Neural progenitor cell (in vitro differentiated cells): ENCODE data around the gene GPBAR1. TPM values are rescaled to one million over a fixed set of nuclear protein-coding genes. Genes with fewer than 3 reads are reported as not detected.

Source experiments
- DNase-seq: peaks from one replicate; pipeline ENCODE4 v3.0.0-alpha.2; 2016; ENCODE audit warnings: low spot score
- H2AFZ ChIP-seq: fragments of 200-600 bp; sonication (generic); replicated peaks from 2 replicates; pipeline ENCODE4 v1.6.1; 2016; ENCODE audit warnings: antibody characterized with exemption
- H3F3A ChIP-seq: fragments of 200-600 bp; sonication (generic); 2 replicates; pipeline ENCODE4 v1.6.1; 2016; ENCODE audit warnings: antibody characterized with exemption, low read depth
- H3K27ac ChIP-seq: fragments of 200-600 bp; sonication (generic); 2 replicates; pipeline ENCODE4 v1.5.1; 2016; ENCODE audit warnings: mild to moderate bottlenecking
- H3K27me3 ChIP-seq: fragments of 200-600 bp; sonication (generic); 2 replicates; pipeline ENCODE4 v1.6.1; 2016; ENCODE audit warnings: mild to moderate bottlenecking, moderate library complexity
- H3K36me3 ChIP-seq: fragments of 200-600 bp; sonication (generic); 2 replicates; pipeline ENCODE4 v1.5.1; 2016
- H3K4me1 ChIP-seq: fragments of 200-600 bp; sonication (generic); 2 replicates; pipeline ENCODE4 v1.6.1; 2016; ENCODE audit warnings: mixed run types
- H3K4me2 ChIP-seq: fragments of 200-600 bp; sonication (generic); 2 replicates; pipeline ENCODE4 v1.6.1; 2016
- H3K4me3 ChIP-seq: fragments of 200-600 bp; sonication (generic); 2 replicates; pipeline ENCODE4 v1.5.1; 2016
- H3K79me2 ChIP-seq: fragments of 200-600 bp; sonication (generic); 2 replicates; pipeline ENCODE4 v1.6.1; 2016; ENCODE audit warnings: low read depth
- H3K9ac ChIP-seq: fragments of 200-600 bp; sonication (generic); 2 replicates; pipeline ENCODE4 v1.6.1; 2016
- H3K9me3 ChIP-seq: fragments of 200-600 bp; sonication (generic); 2 replicates; pipeline ENCODE4 v1.5.1; 2016; ENCODE audit warnings: low read depth
- H4K20me1 ChIP-seq: fragments of 200-600 bp; sonication (generic); 2 replicates; pipeline ENCODE4 v1.6.1; 2016; ENCODE audit warnings: low read depth
- H3K27ac Mint-ChIP-seq: 3 replicates; pipeline ENCODE4 v1.8.0; 2021; ENCODE audit warnings: mixed read lengths
- H3K27me3 Mint-ChIP-seq: 2 replicates; pipeline ENCODE4 v1.8.0; 2022; ENCODE audit warnings: low read depth, mild to moderate bottlenecking, inconsistent platforms, moderate library complexity, mixed read lengths; ENCODE audit not compliant: insufficient read depth
- H3K36me3 Mint-ChIP-seq: 3 replicates; pipeline ENCODE4 v1.8.0; 2021; ENCODE audit warnings: mixed read lengths
- H3K4me1 Mint-ChIP-seq: 3 replicates; pipeline ENCODE4 v1.8.0; 2021; ENCODE audit warnings: mixed read lengths
- H3K4me3 Mint-ChIP-seq: 3 replicates; pipeline ENCODE4 v1.8.0; 2021; ENCODE audit warnings: mild to moderate bottlenecking, moderate library complexity, mixed read lengths
- H3K9me3 Mint-ChIP-seq: 3 replicates; pipeline ENCODE4 v1.8.0; 2020; ENCODE audit warnings: mixed read lengths
- EZH2 ChIP-seq: fragments of 200-600 bp; sonication (generic); IDR thresholded peaks from 2 replicates; pipeline ENCODE4 v1.6.1; 2017; ENCODE audit warnings: antibody characterized with exemption, mild to moderate bottlenecking, moderate library complexity
- EZH2phosphoT487 ChIP-seq: fragments of 200-600 bp; sonication (generic); IDR thresholded peaks from 2 replicates; pipeline ENCODE4 v1.6.1; 2017; ENCODE audit warnings: antibody characterized with exemption
- total RNA-seq: library from RNA; depleted of rRNA; stranded (reverse); fragments of >200 nt; gene quantifications from 2 replicates; pipeline ENCODE4 v1.2.3, GENCODE V29; 2015; ENCODE audit warnings: low replicate concordance
- TF ChIP-seq, protein P1 (sequence below): fragments of 200-600 bp; sonication (generic); IDR thresholded peaks from 2 replicates; pipeline ENCODE4 v1.5.1; 2017; ENCODE audit warnings: antibody characterized with exemption, mild to moderate bottlenecking

The GPBAR1 gene
- total RNA-seq, 1 donor from 2014 or later, result not detected

DNA sequence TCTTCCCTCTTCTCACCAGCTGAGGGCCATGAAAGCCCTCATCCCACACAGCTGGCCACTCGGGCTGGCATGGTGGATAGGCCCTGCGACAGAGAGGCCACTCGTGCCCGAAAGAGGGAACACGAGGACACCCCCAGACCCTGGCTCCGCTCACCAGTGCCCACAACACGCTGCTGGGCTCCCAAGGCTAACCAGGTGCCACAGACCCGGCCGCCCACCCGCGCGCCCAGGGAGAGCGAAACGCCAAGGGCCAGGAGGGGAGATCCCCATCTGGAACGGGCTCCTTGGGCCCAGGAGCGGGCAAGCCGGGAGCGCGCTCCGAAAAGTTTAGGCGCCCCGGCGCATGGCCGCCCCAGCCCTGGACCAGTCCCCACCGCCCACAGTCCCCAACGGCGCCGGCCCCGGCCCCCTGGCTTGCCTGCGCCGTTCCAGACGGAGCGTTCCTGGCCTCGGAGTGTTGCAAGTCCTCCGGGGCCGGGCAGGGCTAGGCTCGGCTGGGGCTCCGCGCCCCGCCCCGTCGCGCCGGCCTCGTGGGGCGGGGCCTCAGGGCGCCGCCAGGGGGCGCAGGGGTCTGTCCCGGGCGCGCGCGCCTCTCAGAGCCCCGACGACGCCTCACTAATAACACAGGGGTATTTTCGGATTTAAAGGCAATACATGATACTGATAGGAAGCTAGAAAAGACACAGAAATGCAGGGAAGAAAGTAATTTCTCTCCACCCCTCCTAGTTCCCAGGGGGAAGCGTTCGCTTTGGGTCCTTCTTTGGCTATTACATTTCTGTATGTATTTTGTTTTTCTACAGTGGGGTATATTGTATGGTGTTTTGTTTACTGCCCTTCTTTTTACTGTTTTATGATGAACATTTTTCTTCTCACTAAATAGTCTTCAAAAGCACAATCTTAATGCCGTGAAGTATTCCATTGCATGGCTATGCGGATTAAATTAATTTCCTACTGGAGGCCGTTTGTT lies 31.5 kb downstream of the GPBAR1 start, which contains the start of gene TMBIM1:
Gene TMBIM1 (minus strand): TSS at position 456 of the 967 bp plus-strand sequence. CDS start 10,362 bp downstream, outside the sequence.
- Mint-ChIP-seq H3K36me3 (no peaks in the 10 kb centered on the region), H3K27me3 (peaks cover 8% of the 10 kb centered on the region), H3K4me3 (no peak within 1 kb of the TSS), H3K27ac (no peak within 1 kb of the TSS), H3K4me1 (peaks cover 32% of the 10 kb centered on the region), H3K9me3 (no peaks in the 10 kb centered on the region)
- Histone ChIP-seq H3K4me2 (peak within 1 kb of the TSS; percentile 85), H3K79me2 (no peaks in the 10 kb centered on the region), H3K27ac (no peak within 1 kb of the TSS), H3K4me3 (peak within 1 kb of the TSS; percentile 64), H3K27me3 (peaks cover 13% of the 10 kb centered on the region), H3K9me3 (no peaks in the 10 kb centered on the region), H3K4me1 (peaks cover 21% of the 10 kb centered on the region), H3K36me3 (no peaks in the 10 kb centered on the region), H3F3A (peaks cover 18% of the 10 kb centered on the region), H2AFZ (peak within 1 kb of the TSS; percentile 62), H4K20me1 (no peaks in the 10 kb centered on the region), H3K9ac (no peak within 1 kb of the TSS)
- DNase-seq, result peak; percentile 89
- TF ChIP-seq, protein P1, sequence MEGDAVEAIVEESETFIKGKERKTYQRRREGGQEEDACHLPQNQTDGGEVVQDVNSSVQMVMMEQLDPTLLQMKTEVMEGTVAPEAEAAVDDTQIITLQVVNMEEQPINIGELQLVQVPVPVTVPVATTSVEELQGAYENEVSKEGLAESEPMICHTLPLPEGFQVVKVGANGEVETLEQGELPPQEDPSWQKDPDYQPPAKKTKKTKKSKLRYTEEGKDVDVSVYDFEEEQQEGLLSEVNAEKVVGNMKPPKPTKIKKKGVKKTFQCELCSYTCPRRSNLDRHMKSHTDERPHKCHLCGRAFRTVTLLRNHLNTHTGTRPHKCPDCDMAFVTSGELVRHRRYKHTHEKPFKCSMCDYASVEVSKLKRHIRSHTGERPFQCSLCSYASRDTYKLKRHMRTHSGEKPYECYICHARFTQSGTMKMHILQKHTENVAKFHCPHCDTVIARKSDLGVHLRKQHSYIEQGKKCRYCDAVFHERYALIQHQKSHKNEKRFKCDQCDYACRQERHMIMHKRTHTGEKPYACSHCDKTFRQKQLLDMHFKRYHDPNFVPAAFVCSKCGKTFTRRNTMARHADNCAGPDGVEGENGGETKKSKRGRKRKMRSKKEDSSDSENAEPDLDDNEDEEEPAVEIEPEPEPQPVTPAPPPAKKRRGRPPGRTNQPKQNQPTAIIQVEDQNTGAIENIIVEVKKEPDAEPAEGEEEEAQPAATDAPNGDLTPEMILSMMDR, result peak; percentile 89
- TF ChIP-seq EZH2phosphoT487 (no peak), EZH2 (no peak)

DNA sequence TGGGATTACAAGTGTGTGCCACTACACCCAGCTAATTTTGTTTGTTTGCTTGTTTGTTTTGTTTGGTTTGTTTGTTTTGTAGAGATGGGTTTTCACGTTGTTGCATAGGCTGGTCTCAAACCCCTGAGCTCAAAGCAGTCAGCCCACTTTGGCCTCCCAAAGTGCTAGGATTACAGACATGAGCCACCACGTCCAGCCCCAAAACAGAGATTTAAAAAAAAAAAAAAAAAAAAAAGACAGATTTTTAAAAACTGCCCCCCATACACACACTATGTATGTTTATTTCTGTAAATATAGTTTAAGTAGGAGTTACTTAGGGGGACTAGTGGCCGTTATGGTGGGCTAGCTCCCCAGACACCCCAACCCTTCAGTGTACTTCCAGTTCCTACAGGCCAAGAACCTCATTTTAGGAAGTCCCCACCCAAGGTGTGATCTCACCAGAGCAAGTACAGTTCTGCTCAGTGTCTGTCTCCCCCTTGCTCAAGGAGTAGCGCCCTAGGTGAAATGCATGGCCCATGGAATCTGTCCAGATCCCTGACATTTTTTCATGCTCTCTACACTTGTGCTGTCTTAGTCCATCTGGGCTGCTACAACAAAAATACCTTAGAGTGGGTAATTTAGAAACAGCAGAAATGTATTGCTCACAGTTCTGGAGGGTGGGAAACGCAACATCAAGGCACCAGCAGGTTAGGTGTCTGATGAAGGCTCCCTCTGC lies 33.1 kb downstream of the GPBAR1 start:
- H2AFZ ChIP-seq, result no peak overlapping the region
- H3K27ac ChIP-seq, result no peak overlapping the region
- H3K9ac ChIP-seq, result no peak overlapping the region
- no peaks in the 10 kb centered on the region for H4K20me1 ChIP-seq
- peaks cover 20% of the 10 kb centered on the region for H3K4me1 ChIP-seq
- H3K36me3 Mint-ChIP-seq, result no peaks in the 10 kb centered on the region
- H3K27ac Mint-ChIP-seq, result no peak overlapping the region
- H3K4me3 ChIP-seq, result no peak overlapping the region
- no peaks in the 10 kb centered on the region for H3K36me3 ChIP-seq
- no peaks in the 10 kb centered on the region for H3K9me3 Mint-ChIP-seq
- H3K4me1 Mint-ChIP-seq, result peaks cover 29% of the 10 kb centered on the region
- no peaks in the 10 kb centered on the region for H3K9me3 ChIP-seq
- no peak for DNase-seq
- peaks cover 18% of the 10 kb centered on the region for H3F3A ChIP-seq
- TF ChIP-seq, protein P1, result no peak
- TF ChIP-seq EZH2phosphoT487 (no peak), EZH2 (no peak)
- H3K27me3 Mint-ChIP-seq, result peaks cover 8% of the 10 kb centered on the region
- no peak overlapping the region for H3K4me2 ChIP-seq
- no peak overlapping the region for H3K4me3 Mint-ChIP-seq
- H3K79me2 ChIP-seq, result no peaks in the 10 kb centered on the region
- peaks cover 13% of the 10 kb centered on the region for H3K27me3 ChIP-seq

DNA sequence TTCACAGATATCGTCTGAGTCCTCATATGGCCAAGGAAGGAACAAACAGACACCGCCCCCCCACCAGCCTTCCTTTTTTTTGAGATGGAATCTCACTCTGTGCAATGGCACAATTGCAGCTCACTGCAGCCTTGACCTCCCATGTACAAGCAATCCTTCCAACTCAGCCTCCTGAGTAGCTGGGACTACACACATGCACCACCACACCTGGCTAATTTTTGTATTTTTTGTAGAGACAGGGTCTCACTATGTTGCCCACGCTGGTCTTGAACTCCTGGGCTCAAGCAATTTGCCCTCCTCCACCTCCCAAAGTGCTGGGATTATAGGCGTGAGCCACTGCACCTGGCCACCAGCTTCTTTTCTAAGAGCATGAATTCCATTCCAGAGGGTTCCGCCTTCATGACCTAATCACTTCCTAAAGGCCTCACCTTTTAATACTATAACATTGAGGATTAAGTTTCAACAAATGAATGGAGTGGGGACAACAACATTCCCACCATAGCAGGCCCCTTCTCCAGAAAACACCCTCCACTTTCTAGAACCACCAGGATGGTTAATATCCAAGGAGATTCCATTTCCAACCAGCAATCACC lies 33.7 kb downstream of the GPBAR1 start:
- Mint-ChIP-seq H3K36me3 (no peaks in the 10 kb centered on the region), H3K4me1 (peaks cover 28% of the 10 kb centered on the region), H3K27ac (peak overlapping the region; percentile 33), H3K9me3 (no peaks in the 10 kb centered on the region), H3K4me3 (no peak overlapping the region), H3K27me3 (peaks cover 8% of the 10 kb centered on the region)
- H4K20me1 ChIP-seq, result no peaks in the 10 kb centered on the region
- H3F3A ChIP-seq, result peaks cover 17% of the 10 kb centered on the region
- peak overlapping the region; percentile 25 for H3K4me2 ChIP-seq
- no peak for DNase-seq
- H3K9me3 ChIP-seq, result no peaks in the 10 kb centered on the region
- H3K4me3 ChIP-seq, result no peak overlapping the region
- no peaks in the 10 kb centered on the region for H3K36me3 ChIP-seq
- no peak overlapping the region for H2AFZ ChIP-seq
- no peak overlapping the region for H3K9ac ChIP-seq
- H3K27ac ChIP-seq, result no peak overlapping the region
- no peaks in the 10 kb centered on the region for H3K79me2 ChIP-seq
- H3K27me3 ChIP-seq, result peaks cover 13% of the 10 kb centered on the region
- TF ChIP-seq, protein P1, result no peak
- TF ChIP-seq EZH2phosphoT487 (no peak), EZH2 (no peak)
- peaks cover 19% of the 10 kb centered on the region for H3K4me1 ChIP-seq
